Erythroblast (primary cell): ENCODE measurements around the gene SPAAR.

Experiments
- GATA1 ChIP-seq: IDR thresholded peaks from 2 replicates; pipeline ENCODE4 v1.6.1; 2011; ENCODE audit warnings: low read depth, mild to moderate bottlenecking, control low read depth, low read length, moderate library complexity
- POLR2A ChIP-seq: IDR thresholded peaks from 2 replicates; pipeline ENCODE4 v1.6.1; 2011; ENCODE audit warnings: mild to moderate bottlenecking, low read length

DNA sequence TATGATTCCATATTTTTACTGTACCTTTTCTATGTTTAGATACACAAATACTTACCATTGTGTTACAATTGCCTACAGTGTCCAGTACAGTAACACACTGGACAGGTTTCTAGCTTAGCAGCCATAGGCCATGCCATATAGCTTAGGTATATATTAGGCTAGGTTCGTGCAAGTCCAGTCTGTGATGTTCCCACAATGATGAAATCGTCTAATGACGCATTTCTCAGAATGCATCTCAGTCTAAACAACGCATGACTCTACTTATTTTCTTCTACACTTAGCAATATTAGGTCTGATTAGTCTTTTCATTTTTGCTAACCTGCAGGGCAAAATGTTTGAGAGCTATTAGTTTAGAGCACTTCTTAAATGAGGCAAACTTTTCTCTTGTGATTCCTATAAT is 26.0 kb downstream of the SPAAR start:
- TF ChIP-seq POLR2A (no peak), GATA1 (no peak)
